ENCODE data around the gene FAM168A.

Gene FAM168A

GRCh38 chr11:73360743-73361369, 237.1 kb downstream of the FAM168A start:
- DNase-seq: no peak

- peak; percentile 46 for DNase-seq
These were observed 237.8 kb downstream of the FAM168A start for GRCh38 chr11:73359930-73360742.

- no peak for DNase-seq
These were observed 238.6 kb downstream of the FAM168A start for GRCh38 chr11:73359341-73359740.

GRCh38 chr11:73358071-73358470, 239.8 kb downstream of the FAM168A start:
- DNase-seq: no peak

GRCh38 chr11:73356979-73357860, 240.7 kb downstream of the FAM168A start:
- DNase-seq: no peak

- DNase-seq: no peak
These were observed 242.8 kb downstream of the FAM168A start for GRCh38 chr11:73355109-73355508.

- DNase-seq: no peak
These were observed 244.5 kb downstream of the FAM168A start for GRCh38 chr11:73353422-73353821.

GRCh38 chr11:73350908-73351636, 246.8 kb downstream of the FAM168A start:
- DNase-seq: peak; percentile 54
